Heart left ventricle (tissue), 16 donors: ENCODE results near the gene NOVA2. TPM values are rescaled to one million over a fixed set of nuclear protein-coding genes. Genes with fewer than 3 reads are reported as not detected.
A peak's percentile ranks its signal among the peaks of the same experiment; 100 is the strongest.

Source experiments
- ATAC-seq, 4 donors: fragments of 200-7000 bp; cut with Tn5 transposase; one replicate each; pipeline ENCODE4 v1.9.1; 2020 to 2022; ENCODE audit warnings: moderate library complexity in 4 of 4, mild to moderate bottlenecking in 3 of 4, moderate number of reproducible peaks in 1 of 4
- DNase-seq, 5 donors: peaks; one replicate each; pipeline ENCODE4 v3.0.0-alpha.2; 2020
- H3K27ac ChIP-seq, 12 donors: fragments of 200-600 bp; sonication (generic) in 4 of 12; one replicate each; pipeline versions ENCODE4 v1.5.0 to v1.8.0; 2016 to 2022; ENCODE audit warnings: mild to moderate bottlenecking in 2 of 12
- H3K27me3 ChIP-seq, 9 donors: fragments of 200-600 bp; sonication (generic) in 2 of 9; one replicate each; pipeline versions ENCODE4 v1.5.1 to v1.8.0; 2016 to 2022; ENCODE audit warnings: mild to moderate bottlenecking in 3 of 9
- H3K36me3 ChIP-seq, 9 donors: fragments of 200-600 bp; sonication (generic) in 2 of 9; one replicate each; pipeline versions ENCODE4 v1.5.0 to v1.8.0; 2018 to 2022; ENCODE audit warnings: mild to moderate bottlenecking in 2 of 9
- H3K4me1 ChIP-seq, 12 donors: fragments of 200-600 bp; sonication (generic) in 4 of 12; one replicate each; pipeline versions ENCODE4 v1.5.0 to v1.8.0; 2016 to 2022; ENCODE audit warnings: mild to moderate bottlenecking in 3 of 12
- H3K4me3 ChIP-seq, 12 donors: fragments of 200-600 bp; sonication (generic) in 4 of 12; one replicate each; pipeline versions ENCODE4 v1.5.0 to v1.8.0; 2017 to 2022; ENCODE audit warnings: mild to moderate bottlenecking in 9 of 12, moderate library complexity in 4 of 12
- H3K9me3 ChIP-seq, 12 donors: fragments of 200-600 bp; sonication (generic) in 4 of 12; one replicate each; pipeline versions ENCODE4 v1.5.0 to v1.8.0; 2016 to 2022; ENCODE audit warnings: mild to moderate bottlenecking in 1 of 12
- CTCF ChIP-seq, 12 donors: fragments of 200-600 bp; sonication (generic) in 4 of 12; IDR thresholded peaks; one replicate each; pipeline versions ENCODE4 v1.5.0 to v1.8.0; 2018 to 2022; ENCODE audit warnings: antibody characterized with exemption in 12 of 12, mild to moderate bottlenecking in 5 of 12
- POLR2A ChIP-seq, 2 donors: fragments of 450-650 bp; IDR thresholded peaks; one replicate each; pipeline ENCODE4 v1.6.1; 2017; ENCODE audit warnings: antibody characterized with exemption in 2 of 2, mild to moderate bottlenecking in 2 of 2, moderate library complexity in 2 of 2
- WGBS, 4 donors: extraction: QIAGEN DNeasy Blood & Tissue Kit in 2 of 4; methylation state at CpG; one replicate each; pipeline versions ENCODE4 v1.1.5 to v1.1.7; 2013 to 2018; 5-methylcytosine and 5-hydroxymethylcytosine counted together
- intact Hi-C, 10 donors: fragments of 100-400 bp; cut with DNase I; formaldehyde crosslinking; loops; one replicate each; pipeline versions ENCODE4 v1.11.1 to v1.14.2; 2022
- polyA plus RNA-seq, 2 donors: library from polyadenylated mRNA; stranded (reverse); fragments of 200-250 nt; gene quantifications; one replicate each; pipeline ENCODE4 v1.2.3, GENCODE V29; 2013
- total RNA-seq, 9 donors: library from RNA; depleted of rRNA in 2 of 9; stranded (reverse); fragments of >200 nt in 2 of 9; fragmentation: NEBNext Ultra II Directional in 3 of 9; extraction: Animal tissue kit (Norgen Biotek cat#: 25700) in 3 of 9; gene quantifications; one replicate each; pipeline versions ENCODE4 v1.1.0 to v1.2.4, GENCODE V29; 2016 to 2023
- donor health status: ischemic (EF 13 %, LVEDD 7.1; RV severe dilation, severe dysfunction).
- donor health status: healthy with polysubstance abuse.
- donor health status: DM: no; HTN: yes; CAD: no.
- donor health status: DM: no; HTN: no; CAD: no.
- donor health status: ischemic (EF 25% LVEDD 6.9; RV normal size, moderate dysfunction).
- donor health status: ischemic (EF 25% LVEDD 5.7; RV mildly dilated, moderate dysfunction).
- donor health status: healthy.
- donor health status: DM: yes; HTN: yes; CAD: no.
- donor health status: ischemic (EF 35%, LVEDD 5.7; RV mildly dilated, moderate dysfunction).
- donor health status: nonischemic (EF 11% LVEDD 7.7; RV severe dilation, severe dysfunction).
- donor health status: DM: yes; HTN: yes; CAD: no.
- donor health status: PGD.
- donor health status: ischemic (EF 29% LVEDD 5.4; RV normal size, mild dysfunction).
- donor health status: nonischemic (EF 23%, LVEDD 6.1; RV moderate dilation, normal function).

The NOVA2 gene
- total and polyA plus RNA-seq, 11 donors, result 2.2 to 10.0 (median 4.8) TPM

DNA sequence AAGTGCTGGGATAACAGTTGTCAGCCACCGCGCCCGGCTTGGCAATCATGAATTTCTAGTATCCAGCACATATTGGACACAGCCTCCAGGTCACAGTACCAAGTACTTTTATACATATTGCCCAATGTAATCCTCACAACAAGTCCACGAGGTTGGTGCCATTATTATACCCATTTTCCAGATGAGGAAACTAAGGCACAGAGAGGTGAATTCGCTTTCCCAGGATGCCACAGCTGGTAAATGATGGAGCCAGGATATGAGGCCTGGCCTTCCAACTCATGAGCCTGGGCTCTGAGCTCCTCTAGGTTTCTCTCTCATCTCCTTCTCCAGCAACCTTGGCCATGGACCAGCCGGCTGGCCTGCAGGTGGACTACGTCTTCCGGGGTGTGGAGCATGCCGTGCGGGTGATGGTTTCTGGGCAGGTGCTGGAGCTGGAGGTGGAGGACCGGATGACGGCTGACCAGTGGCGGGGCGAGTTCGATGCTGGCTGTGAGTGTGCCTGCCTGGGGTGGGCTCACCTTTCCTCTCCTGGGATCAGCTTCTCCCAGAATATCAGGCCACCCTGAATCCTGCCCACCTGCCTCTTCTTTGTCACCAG is 29.1 kb upstream of the NOVA2 start:
- no peaks in the 10 kb centered on the region for H3K9me3 ChIP-seq
- peaks cover 0 to 12% (median 0%) of the 10 kb centered on the region in 12 donors for H3K4me1 ChIP-seq
- H3K27me3 ChIP-seq, result peaks cover 0 to 12% (median 0%) of the 10 kb centered on the region in 9 donors
- whole genome bisulfite sequencing, 4 donors, result 93 to 97% (median 96%) methylated on average over 13 to 15 of the region's 15 CpGs
- peak in 1 of 5 donors; percentile 12 for DNase-seq
- H3K36me3 ChIP-seq, result peaks cover 0 to 27% (median 6%) of the 10 kb centered on the region in 9 donors
- ATAC-seq, result no peak
- TF ChIP-seq POLR2A (IDR thresholded peaks at IDR 0.05), result no peak
- TF ChIP-seq CTCF (IDR thresholded peaks at IDR 0.05), result no peak
- intact Hi-C loops, result no loop called here
- no peak overlapping the region for H3K4me3 ChIP-seq
- H3K27ac ChIP-seq, result no peak overlapping the region

DNA sequence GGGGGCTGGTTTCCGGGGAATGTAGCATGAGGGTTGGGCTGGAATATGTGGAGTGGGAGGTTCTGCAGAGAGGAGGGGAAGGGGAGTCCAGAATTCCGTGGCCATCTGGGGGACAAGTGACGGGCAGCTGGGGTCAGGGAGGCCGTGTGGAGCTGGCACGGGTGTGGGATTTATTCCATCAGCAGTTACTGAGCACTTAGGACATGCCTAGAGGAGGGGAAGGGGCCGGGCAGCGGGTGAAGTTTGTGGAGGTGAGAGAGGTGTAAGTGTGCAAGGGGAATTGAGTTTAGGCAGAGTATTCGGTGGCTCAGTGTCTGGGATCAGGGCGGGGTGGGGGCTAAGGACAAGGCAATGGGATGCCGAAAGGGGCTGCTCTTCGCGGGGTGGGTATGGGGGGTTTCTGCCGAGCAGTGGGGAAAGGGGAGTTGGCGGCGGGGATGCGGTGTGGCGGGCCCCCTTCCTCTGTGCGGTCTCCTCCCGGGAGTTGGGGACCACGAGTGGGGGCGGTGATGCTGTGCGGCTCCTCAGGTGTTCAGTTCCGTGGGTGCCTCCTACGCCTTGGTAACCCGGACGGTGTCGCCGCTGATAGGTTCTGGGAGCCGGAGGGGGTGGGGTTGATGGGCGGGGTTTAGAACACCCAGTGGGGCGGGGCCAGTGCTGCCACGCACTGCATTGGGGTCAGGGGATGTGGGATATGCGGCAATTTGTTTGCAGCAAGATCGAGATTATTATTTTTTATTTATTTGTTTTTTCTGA is 27.0 kb upstream of the NOVA2 start:
- Histone ChIP-seq H3K9me3 (no peaks in the 10 kb centered on the region), H3K27me3 (peaks cover 0 to 12% (median 0%) of the 10 kb centered on the region in 9 donors), H3K36me3 (peaks cover 0 to 20% (median 0%) of the 10 kb centered on the region in 9 donors), H3K4me1 (peaks cover 0 to 19% (median 7%) of the 10 kb centered on the region in 12 donors), H3K4me3 (peak overlapping the region in 2 of 12 donors; percentile 2 to 12), H3K27ac (no peak overlapping the region)
- TF ChIP-seq CTCF (IDR thresholded peaks at IDR 0.05) (no peak), POLR2A (IDR thresholded peaks at IDR 0.05) (no peak)
- ATAC-seq, result peak in 3 of 4 donors; percentile 59 to 70 (median 63)
- 8 to 19% (median 16%) methylated on average over 34 of the region's 34 CpGs for WGBS, 4 donors
- intact Hi-C loops, result no loop called here
- DNase-seq, result peak in 1 of 5 donors; percentile 63

DNA sequence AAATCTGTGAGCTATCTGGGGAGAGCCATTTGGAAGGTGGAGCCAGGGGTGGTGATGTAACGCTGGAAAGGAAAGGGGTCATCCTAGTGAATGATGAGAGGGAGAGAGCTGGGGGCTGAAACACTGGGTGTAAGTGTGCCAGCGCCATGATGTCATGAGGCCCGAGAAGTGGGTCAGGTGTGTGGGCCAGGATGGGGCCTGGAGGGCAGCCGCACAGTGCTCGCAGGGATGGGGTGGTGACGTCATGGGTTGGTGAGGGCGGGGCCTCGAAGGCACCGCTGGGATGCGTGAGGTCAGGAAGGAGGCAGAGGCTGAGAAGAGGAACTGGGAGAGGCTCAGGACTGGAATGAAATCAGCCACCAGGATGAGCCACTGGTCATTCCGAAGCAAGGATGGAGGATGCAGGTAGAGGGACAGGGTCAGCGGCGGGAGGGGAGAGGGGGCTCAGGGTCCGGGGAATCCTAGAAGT is 26.0 kb upstream of the NOVA2 start:
- DNase-seq (peak in 1 of 5 donors; percentile 55), ATAC-seq (no peak)
- TF ChIP-seq CTCF (IDR thresholded peaks at IDR 0.05), result no peak
- TF ChIP-seq POLR2A (IDR thresholded peaks at IDR 0.05), result no peak
- H3K27me3 ChIP-seq, result peaks cover 0 to 12% (median 0%) of the 10 kb centered on the region in 9 donors
- peaks cover 0 to 21% (median 8%) of the 10 kb centered on the region in 12 donors for H3K4me1 ChIP-seq
- no peaks in the 10 kb centered on the region for H3K9me3 ChIP-seq
- 17 to 22% (median 21%) methylated on average over 14 of the region's 14 CpGs for WGBS, 4 donors
- H3K27ac ChIP-seq, result no peak overlapping the region
- peaks cover 0 to 18% (median 0%) of the 10 kb centered on the region in 9 donors for H3K36me3 ChIP-seq
- intact Hi-C loops, result no loop called here
- H3K4me3 ChIP-seq, result no peak overlapping the region

DNA sequence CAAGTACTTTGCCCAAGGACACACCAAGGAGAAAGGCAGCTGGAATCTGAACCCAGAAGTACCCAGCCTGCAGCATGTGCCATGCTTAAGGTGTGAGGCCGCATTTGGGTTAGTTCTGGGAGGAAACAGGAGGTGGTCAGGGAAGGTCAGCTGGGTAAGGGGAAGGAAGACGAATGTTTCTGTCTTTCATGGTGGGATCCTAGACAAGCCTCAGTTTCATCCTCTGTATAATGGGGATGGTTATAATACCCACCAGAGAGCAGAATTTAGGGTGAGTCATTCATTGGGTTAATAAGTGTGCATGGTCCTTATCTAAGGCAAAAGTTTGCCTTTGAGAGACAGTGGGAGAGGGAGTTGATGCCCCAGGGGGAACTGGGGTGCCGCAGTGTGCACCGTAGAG is 25.2 kb upstream of the NOVA2 start:
- peaks cover 0 to 13% (median 0%) of the 10 kb centered on the region in 9 donors for H3K36me3 ChIP-seq
- H3K4me3 ChIP-seq, result no peak overlapping the region
- H3K9me3 ChIP-seq, result no peaks in the 10 kb centered on the region
- H3K27ac ChIP-seq, result no peak overlapping the region
- H3K4me1 ChIP-seq, result peaks cover 3 to 26% (median 13%) of the 10 kb centered on the region in 12 donors
- no peak for DNase-seq
- intact Hi-C loops, result no loop called here
- TF ChIP-seq CTCF (IDR thresholded peaks at IDR 0.05), result no peak
- TF ChIP-seq POLR2A (IDR thresholded peaks at IDR 0.05), result no peak
- H3K27me3 ChIP-seq, result peaks cover 0 to 12% (median 0%) of the 10 kb centered on the region in 9 donors
- ATAC-seq, result no peak
- 92 to 98% (median 94%) methylated on average over 4 of the region's 4 CpGs for WGBS, 4 donors
